ENCODE measurements around the gene GKAP1.
"Not testable (repeated sequence)": the region's sequence is repeated elsewhere in the genome, so short reads cannot be mapped to it uniquely, and the experiment has no call there.

The GKAP1 gene

GRCh38 chr9:83706676-83707517 lies 110.7 kb downstream of the GKAP1 start:
- H3K27me3 ChIP-seq (ENCODE audit: control insufficient read depth, insufficient read depth, low read length) = no peaks in the 10 kb centered on the region
- H3K9ac ChIP-seq (ENCODE audit: low read length) = peak overlapping the region; percentile 99
- H3K4me1 ChIP-seq (ENCODE audit: control insufficient read depth, insufficient read depth, low read length) = peaks cover 7% of the 10 kb centered on the region
- H3K36me3 ChIP-seq (ENCODE audit: control insufficient read depth, insufficient read depth, low read length) = peaks cover 4% of the 10 kb centered on the region; the same call in 1 of the 2 replicates
- H3K27ac ChIP-seq (ENCODE audit: low read depth, low read length) = peak overlapping the region; percentile 97
- H3K9me3 ChIP-seq (ENCODE audit: control insufficient read depth, insufficient read depth, low read depth, low read length) = no peaks in the 10 kb centered on the region; the same call in 1 of the 2 replicates
- peak overlapping the region; percentile 73 for H3K4me3 ChIP-seq (ENCODE audit: low read depth, low read length)

- H3K9ac ChIP-seq (ENCODE audit: low read length) = not testable (repeated sequence)
Observed at GRCh38 chr9:83705219-83705651, 112.3 kb downstream of the GKAP1 start.

GRCh38 chr9:83701769-83702168 lies 115.8 kb downstream of the GKAP1 start:
- H3K4me3 ChIP-seq (ENCODE audit: low read depth, low read length) = no peak overlapping the region

More at GRCh38 chr9:83705219-83705651, 112.3 kb downstream of the GKAP1 start:
- not testable (repeated sequence) for H3K36me3 ChIP-seq (ENCODE audit: control insufficient read depth, insufficient read depth, low read length); H3K27ac ChIP-seq (ENCODE audit: low read depth, low read length); H3K4me1 ChIP-seq (ENCODE audit: control insufficient read depth, insufficient read depth, low read length); H3K4me3 ChIP-seq (ENCODE audit: low read depth, low read length); H3K27me3 ChIP-seq (ENCODE audit: control insufficient read depth, insufficient read depth, low read length); H3K9me3 ChIP-seq (ENCODE audit: control insufficient read depth, insufficient read depth, low read depth, low read length)

GRCh38 chr9:83701286-83701685 lies 116.3 kb downstream of the GKAP1 start:
- H3K4me1 ChIP-seq (ENCODE audit: control insufficient read depth, insufficient read depth, low read length) = peaks cover 6% of the 10 kb centered on the region; the same call in 1 of the 2 replicates
- H3K36me3 ChIP-seq (ENCODE audit: control insufficient read depth, insufficient read depth, low read length) = peaks cover 9% of the 10 kb centered on the region
- H3K9me3 ChIP-seq (ENCODE audit: control insufficient read depth, insufficient read depth, low read depth, low read length) = no peaks in the 10 kb centered on the region; the same call in 1 of the 2 replicates
- H3K9ac ChIP-seq (ENCODE audit: low read length) = no peak overlapping the region
- H3K27me3 ChIP-seq (ENCODE audit: control insufficient read depth, insufficient read depth, low read length) = no peaks in the 10 kb centered on the region
- H3K4me3 ChIP-seq (ENCODE audit: low read depth, low read length) = no peak overlapping the region
- H3K27ac ChIP-seq (ENCODE audit: low read depth, low read length) = no peak overlapping the region

More at GRCh38 chr9:83701769-83702168, 115.8 kb downstream of the GKAP1 start:
- Histone ChIP-seq H3K9ac (ENCODE audit: low read length) (no peak overlapping the region), H3K4me1 (ENCODE audit: control insufficient read depth, insufficient read depth, low read length) (peaks cover 6% of the 10 kb centered on the region; the same call in 1 of the 2 replicates), H3K27ac (ENCODE audit: low read depth, low read length) (no peak overlapping the region), H3K36me3 (ENCODE audit: control insufficient read depth, insufficient read depth, low read length) (peaks cover 9% of the 10 kb centered on the region), H3K27me3 (ENCODE audit: control insufficient read depth, insufficient read depth, low read length) (no peaks in the 10 kb centered on the region), H3K9me3 (ENCODE audit: control insufficient read depth, insufficient read depth, low read depth, low read length) (no peaks in the 10 kb centered on the region; the same call in 1 of the 2 replicates)

GRCh38 chr9:83699615-83700014 lies 118.0 kb downstream of the GKAP1 start:
- no peak overlapping the region for H3K9ac ChIP-seq (ENCODE audit: low read length)
- peaks cover 6% of the 10 kb centered on the region; the same call in 1 of the 2 replicates for H3K4me1 ChIP-seq (ENCODE audit: control insufficient read depth, insufficient read depth, low read length)
- H3K36me3 ChIP-seq (ENCODE audit: control insufficient read depth, insufficient read depth, low read length) = peaks cover 5% of the 10 kb centered on the region; the same call in 1 of the 2 replicates
- no peaks in the 10 kb centered on the region for H3K27me3 ChIP-seq (ENCODE audit: control insufficient read depth, insufficient read depth, low read length)
- no peaks in the 10 kb centered on the region for H3K9me3 ChIP-seq (ENCODE audit: control insufficient read depth, insufficient read depth, low read depth, low read length)
- H3K4me3 ChIP-seq (ENCODE audit: low read depth, low read length) = no peak overlapping the region
- H3K27ac ChIP-seq (ENCODE audit: low read depth, low read length) = no peak overlapping the region

GRCh38 chr9:83698976-83699585 lies 118.5 kb downstream of the GKAP1 start:
- peaks cover 6% of the 10 kb centered on the region; the same call in 1 of the 2 replicates for H3K4me1 ChIP-seq (ENCODE audit: control insufficient read depth, insufficient read depth, low read length)
- no peak overlapping the region for H3K4me3 ChIP-seq (ENCODE audit: low read depth, low read length)
- H3K27me3 ChIP-seq (ENCODE audit: control insufficient read depth, insufficient read depth, low read length) = no peaks in the 10 kb centered on the region
- no peak overlapping the region for H3K27ac ChIP-seq (ENCODE audit: low read depth, low read length)
- no peak overlapping the region for H3K9ac ChIP-seq (ENCODE audit: low read length)
- H3K36me3 ChIP-seq (ENCODE audit: control insufficient read depth, insufficient read depth, low read length) = peaks cover 5% of the 10 kb centered on the region; the same call in 1 of the 2 replicates
- H3K9me3 ChIP-seq (ENCODE audit: control insufficient read depth, insufficient read depth, low read depth, low read length) = no peaks in the 10 kb centered on the region

GRCh38 chr9:83691492-83691891 lies 126.1 kb downstream of the GKAP1 start:
- no peaks in the 10 kb centered on the region for H3K36me3 ChIP-seq (ENCODE audit: control insufficient read depth, insufficient read depth, low read length)
- H3K27ac ChIP-seq (ENCODE audit: low read depth, low read length) = no peak overlapping the region
- H3K9me3 ChIP-seq (ENCODE audit: control insufficient read depth, insufficient read depth, low read depth, low read length) = no peaks in the 10 kb centered on the region
- no peaks in the 10 kb centered on the region for H3K4me1 ChIP-seq (ENCODE audit: control insufficient read depth, insufficient read depth, low read length)
- H3K27me3 ChIP-seq (ENCODE audit: control insufficient read depth, insufficient read depth, low read length) = no peaks in the 10 kb centered on the region
- H3K4me3 ChIP-seq (ENCODE audit: low read depth, low read length) = no peak overlapping the region
- H3K9ac ChIP-seq (ENCODE audit: low read length) = no peak overlapping the region

All from HUES6 (cell line).